HFF-Myc (cell line): Measurements from ENCODE around the gene NPR1.

Source experiments
- DNase-seq: peaks from one replicate; pipeline ENCODE4 v3.0.0-alpha.2; 2011; ENCODE audit warnings: low read depth; ENCODE audit errors: extremely low read depth
- H3K4me3 ChIP-seq: replicated peaks from 2 replicates; pipeline ENCODE4 v1.5.1; 2011; ENCODE audit warnings: low read depth, mild to moderate bottlenecking, control low read depth, low read length
- TF ChIP-seq, protein P1 (sequence below): IDR thresholded peaks from 2 replicates; pipeline ENCODE4 v1.5.1; 2012; ENCODE audit warnings: mild to moderate bottlenecking, low read depth, low read length, control low read depth; ENCODE audit errors: missing control alignments

Gene NPR1

DNA sequence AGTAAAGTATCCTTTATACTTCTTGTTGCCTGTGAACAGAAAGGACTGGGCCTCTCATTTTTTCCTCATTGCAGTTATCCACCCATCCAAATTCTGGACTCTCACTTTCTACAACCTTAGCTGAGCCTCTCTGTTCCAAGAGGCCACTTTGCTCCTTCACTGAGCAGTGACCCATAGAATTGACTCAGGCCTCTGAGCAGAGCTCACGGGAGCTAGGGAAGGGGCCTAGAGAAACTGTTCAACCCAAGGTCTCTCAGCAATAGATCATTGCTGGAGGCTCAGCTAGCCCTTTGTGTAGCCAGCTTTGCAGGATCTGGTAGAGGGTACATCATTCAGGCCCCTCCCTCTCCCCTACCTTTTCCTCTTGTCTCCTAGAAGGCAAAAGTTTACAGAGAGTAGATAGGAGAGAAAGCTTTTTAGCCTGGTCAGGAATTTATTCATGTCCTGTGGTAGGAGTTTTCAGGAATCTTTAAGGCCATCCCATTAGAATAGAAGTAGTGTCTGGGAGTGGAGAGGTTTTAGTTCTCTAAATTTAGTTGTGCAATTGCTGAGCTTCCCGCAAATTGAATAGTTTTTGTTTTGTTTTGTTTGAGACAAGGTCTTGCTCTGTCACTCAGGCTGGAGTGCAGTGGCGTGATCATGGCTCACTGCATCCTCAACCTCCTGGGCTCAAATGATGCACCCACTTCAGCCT, 56.1 kb downstream of the NPR1 start:
- no peak for DNase-seq
- TF ChIP-seq, protein P1, sequence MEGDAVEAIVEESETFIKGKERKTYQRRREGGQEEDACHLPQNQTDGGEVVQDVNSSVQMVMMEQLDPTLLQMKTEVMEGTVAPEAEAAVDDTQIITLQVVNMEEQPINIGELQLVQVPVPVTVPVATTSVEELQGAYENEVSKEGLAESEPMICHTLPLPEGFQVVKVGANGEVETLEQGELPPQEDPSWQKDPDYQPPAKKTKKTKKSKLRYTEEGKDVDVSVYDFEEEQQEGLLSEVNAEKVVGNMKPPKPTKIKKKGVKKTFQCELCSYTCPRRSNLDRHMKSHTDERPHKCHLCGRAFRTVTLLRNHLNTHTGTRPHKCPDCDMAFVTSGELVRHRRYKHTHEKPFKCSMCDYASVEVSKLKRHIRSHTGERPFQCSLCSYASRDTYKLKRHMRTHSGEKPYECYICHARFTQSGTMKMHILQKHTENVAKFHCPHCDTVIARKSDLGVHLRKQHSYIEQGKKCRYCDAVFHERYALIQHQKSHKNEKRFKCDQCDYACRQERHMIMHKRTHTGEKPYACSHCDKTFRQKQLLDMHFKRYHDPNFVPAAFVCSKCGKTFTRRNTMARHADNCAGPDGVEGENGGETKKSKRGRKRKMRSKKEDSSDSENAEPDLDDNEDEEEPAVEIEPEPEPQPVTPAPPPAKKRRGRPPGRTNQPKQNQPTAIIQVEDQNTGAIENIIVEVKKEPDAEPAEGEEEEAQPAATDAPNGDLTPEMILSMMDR: no peak
- no peak overlapping the region for H3K4me3 ChIP-seq

GRCh38 chr1:153735090-153735420, 56.6 kb downstream of the NPR1 start:
- H3K4me3 ChIP-seq: no peak overlapping the region
- TF ChIP-seq, protein P1: no peak
- no peak for DNase-seq

- H3K4me3 ChIP-seq: no peak overlapping the region
- TF ChIP-seq, protein P1: no peak
- DNase-seq: no peak
Measured at GRCh38 chr1:153741986-153742385, 63.5 kb downstream of the NPR1 start.

GRCh38 chr1:153742411-153743142, 64.1 kb downstream of the NPR1 start:
- TF ChIP-seq, protein P1: no peak
- no peak overlapping the region for H3K4me3 ChIP-seq
- no peak for DNase-seq
